Measurements from ENCODE around the gene MLIP.

GRCh38 chr6:54267798-54268197, 156.6 kb downstream of the MLIP start:
- TF ChIP-seq CTCF (IDR thresholded peaks at IDR 0.05) (peak in 4 of 6 experiments; percentile 14 to 59 (median 56)), POLR2A (IDR thresholded peaks at IDR 0.05) (no peak)

Data from Peyer's patch (tissue), 4 donors.